Daoy (cell line): Measurements from ENCODE around the gene KHDC4. TPM values are rescaled to one million over a fixed set of nuclear protein-coding genes. Genes with fewer than 3 reads are reported as not detected.

Source experiments
- DNase-seq: peaks from one replicate; pipeline ENCODE4 v3.0.0-alpha.2; 2015; ENCODE audit warnings: low read depth
- total RNA-seq: library from RNA; depleted of rRNA; stranded (reverse); fragments of >200 nt; shearing (Covaris generic); gene quantifications from 2 replicates; pipeline ENCODE4 v1.2.3, GENCODE V29; 2014; rRNA removed

Gene KHDC4
- total RNA-seq: 45.8 and 58.2 TPM in 2 replicates

- DNase-seq: peak; percentile 99
Observed at GRCh38 chr1:155934097-155934935, at the start of gene KHDC4. TSS of gene KHDC4 (minus strand) at chr1:155934413. CDS start at chr1:155934373, 40 bp downstream.

- DNase-seq: peak; percentile 92
Observed at GRCh38 chr1:155983191-155984024, 49.2 kb upstream of the KHDC4 start.

DNA sequence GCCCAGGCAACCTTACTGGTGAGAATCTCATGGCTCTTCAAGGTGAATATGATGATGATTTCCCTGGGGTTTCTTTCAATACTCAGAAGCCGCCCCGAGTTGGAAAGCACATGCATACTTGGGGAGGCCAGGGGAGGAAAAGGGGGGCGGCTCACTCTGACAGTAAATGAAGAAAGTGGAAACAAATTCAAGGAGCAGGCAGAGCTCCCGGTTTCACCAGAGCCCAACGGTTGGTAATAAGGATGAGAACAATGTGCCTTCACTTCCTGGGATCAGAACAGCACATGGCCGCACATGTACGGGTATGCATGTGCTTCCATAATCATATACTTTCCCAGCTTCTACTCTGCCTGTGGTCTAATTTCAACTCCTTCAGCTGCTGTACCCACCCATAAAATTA lies 47.9 kb upstream of the KHDC4 start:
- DNase-seq: no peak

GRCh38 chr1:155981266-155982088 lies 47.3 kb upstream of the KHDC4 start:
- peak; percentile 65 for DNase-seq

- DNase-seq: no peak
Observed at GRCh38 chr1:155979597-155980343, 45.6 kb upstream of the KHDC4 start.

GRCh38 chr1:155978973-155979429 lies 44.8 kb upstream of the KHDC4 start:
- peak; percentile 50 for DNase-seq

- DNase-seq: peak; percentile 87
Observed at GRCh38 chr1:155978325-155978972, 44.2 kb upstream of the KHDC4 start, which contains the start of gene ARHGEF2. TSS of gene ARHGEF2 (minus strand) at chr1:155978547. CDS start at chr1:155978427, 120 bp downstream.

DNA sequence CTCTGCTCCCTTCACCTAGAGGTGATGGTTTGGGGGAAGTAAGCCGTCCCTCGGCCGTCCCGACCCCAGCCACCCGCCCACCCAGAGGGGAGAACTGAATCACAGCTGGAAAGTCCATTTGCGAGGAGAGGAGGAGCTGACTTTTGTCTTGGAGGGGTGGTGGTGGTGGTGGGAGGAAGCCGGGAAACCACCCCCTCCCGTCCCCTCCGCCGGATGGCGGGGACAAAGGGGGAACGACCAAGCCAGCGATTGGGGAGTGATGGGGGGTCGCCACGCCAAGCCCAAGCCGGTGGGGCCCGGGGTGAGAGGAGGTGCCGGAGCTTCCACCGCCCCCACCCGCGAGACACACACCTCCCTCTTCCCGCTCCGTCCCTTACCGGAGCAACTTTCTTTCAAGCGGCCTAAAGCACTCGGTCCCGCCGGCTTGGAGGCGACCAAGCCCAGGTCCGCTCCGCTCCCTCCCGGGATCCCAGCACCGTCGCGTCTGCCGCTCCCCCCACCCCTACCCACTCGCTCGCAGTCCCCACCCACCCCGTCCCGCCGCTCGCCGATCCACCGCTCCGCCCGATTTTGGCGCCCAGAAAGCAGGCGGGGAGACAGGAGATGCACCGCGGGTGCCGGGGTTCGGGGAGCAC lies 43.6 kb upstream of the KHDC4 start:
- DNase-seq: peak; percentile 50

DNA sequence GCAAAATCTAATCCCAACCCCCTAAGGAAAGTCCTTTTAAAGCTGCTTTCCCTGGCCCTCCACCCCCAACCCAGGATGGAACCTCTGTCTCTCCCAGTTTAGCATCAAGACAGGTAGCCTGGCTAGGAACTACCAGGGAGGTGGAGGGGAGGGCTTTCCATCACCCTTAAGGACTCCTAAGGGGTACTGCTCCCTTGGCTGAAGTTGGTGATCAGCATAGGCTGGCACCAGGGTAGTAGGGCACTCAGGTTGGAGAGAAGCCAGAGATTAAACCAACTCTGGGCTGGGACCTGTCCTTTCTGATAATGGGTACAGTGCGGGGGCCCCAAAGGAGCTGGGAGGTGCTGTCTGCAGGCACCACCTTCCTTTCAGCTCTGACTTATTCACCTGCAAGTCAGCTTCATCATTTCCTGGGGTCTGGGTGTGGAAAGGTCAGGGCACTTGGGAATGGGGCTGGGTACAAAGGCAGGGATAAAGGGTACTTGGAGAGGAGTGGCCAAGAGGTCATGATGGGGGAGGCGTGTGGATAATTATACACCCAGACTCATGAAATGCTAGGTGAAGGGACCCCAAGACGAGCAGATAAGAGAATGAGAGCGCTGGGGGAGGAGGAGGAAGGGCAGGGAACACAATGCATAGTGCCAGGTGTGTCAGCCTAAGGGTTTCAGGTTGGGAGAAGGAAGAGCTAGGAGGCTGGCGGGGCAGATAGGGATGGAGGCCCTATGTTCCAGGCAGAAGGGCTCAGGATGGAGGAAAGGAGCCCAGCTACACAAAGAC lies 42.9 kb upstream of the KHDC4 start:
- DNase-seq: no peak

GRCh38 chr1:155976062-155976912 lies 42.1 kb upstream of the KHDC4 start:
- peak; percentile 79 for DNase-seq

GRCh38 chr1:155975375-155976061 lies 41.3 kb upstream of the KHDC4 start:
- no peak for DNase-seq

- DNase-seq: no peak
Observed at GRCh38 chr1:155974208-155975115, 40.2 kb upstream of the KHDC4 start.

DNA sequence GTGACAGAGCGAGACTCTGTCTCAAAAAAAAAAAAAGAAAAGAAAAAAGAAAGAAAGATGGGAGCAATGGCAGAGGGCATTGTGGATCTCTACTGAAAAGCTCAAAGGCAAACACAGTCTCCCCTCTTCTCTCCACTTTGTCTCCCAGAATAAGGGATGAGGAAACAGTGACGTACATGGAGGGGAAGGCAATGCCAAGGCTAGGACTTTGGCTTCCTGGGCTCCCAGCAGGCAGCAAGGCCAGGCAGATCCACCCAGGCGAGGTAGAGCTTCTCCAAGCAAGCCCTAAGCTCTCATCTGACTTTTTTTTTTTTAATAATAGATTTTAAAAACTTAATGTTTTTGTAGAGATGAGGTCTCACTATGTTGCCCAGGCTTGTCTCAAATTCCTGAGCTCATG lies 39.5 kb upstream of the KHDC4 start:
- no peak for DNase-seq

DNA sequence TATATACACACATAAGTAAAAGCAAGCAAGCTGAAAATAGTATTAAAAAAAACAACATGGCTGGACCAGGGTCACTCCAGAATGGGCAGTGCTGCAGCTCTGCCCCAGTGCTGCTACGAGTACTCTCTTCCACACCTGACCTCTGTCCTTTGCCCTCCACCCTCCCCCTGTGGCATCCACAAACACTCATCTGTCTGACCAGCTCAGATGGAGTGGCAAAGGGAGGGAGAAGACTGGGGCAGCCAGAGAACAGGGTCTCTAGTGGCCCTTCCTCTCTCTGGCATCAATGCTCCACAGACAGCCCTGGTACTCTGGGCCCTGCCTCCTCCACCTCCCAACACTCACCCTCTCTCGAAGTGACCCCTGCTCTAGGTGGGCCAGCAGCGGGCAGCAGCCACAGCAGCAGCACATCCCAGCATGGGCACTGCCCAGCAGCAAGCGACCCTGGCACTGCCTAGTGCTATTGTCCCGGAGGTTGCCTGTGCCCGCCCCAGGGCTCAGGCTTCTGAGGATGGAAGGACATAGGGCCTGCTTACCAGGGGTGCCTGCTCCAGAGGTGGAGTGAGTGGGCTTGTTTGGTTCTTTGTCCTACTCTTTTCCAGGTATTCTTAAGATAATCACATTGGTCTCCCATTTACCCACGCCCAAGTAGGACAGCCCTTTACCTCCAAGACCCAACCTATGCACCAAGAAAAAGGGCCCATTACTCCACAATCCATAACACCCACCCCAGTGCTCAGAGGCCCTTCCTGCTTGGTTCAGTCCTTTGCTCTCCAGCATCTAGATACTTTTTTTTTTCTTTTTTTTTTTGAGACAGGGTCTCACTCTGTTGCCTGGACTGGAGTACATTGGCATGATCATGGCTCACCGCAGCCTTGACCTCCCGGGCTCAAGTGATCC lies 37.9 kb upstream of the KHDC4 start:
- no peak for DNase-seq

GRCh38 chr1:155970531-155971167 lies 36.4 kb upstream of the KHDC4 start:
- DNase-seq: peak; percentile 85
